HS-5 (cell line): ENCODE results near the gene LRRC58.
A peak's percentile ranks its signal among the peaks of the same experiment; 100 is the strongest.
"Not testable (repeated sequence)": the region's sequence is repeated elsewhere in the genome, so short reads cannot be mapped to it uniquely, and the experiment has no call there.

Experiments used
- DNase-seq: peaks from one replicate; pipeline ENCODE4 v3.0.0-alpha.2; 2012; ENCODE audit warnings: low read depth

The LRRC58 gene

GRCh38 chr3:120348991-120349854 is at the start of gene LRRC58:
TSS of gene LRRC58 (minus strand) at chr3:120349354. CDS start at chr3:120349243, 111 bp downstream.
- DNase-seq = peak; percentile 66

GRCh38 chr3:120396469-120396868 is 47.3 kb upstream of the LRRC58 start:
- DNase-seq = no peak

- no peak for DNase-seq
Measured at GRCh38 chr3:120394347-120394746, 45.2 kb upstream of the LRRC58 start.

GRCh38 chr3:120393761-120394160 is 44.6 kb upstream of the LRRC58 start:
- no peak for DNase-seq

DNA sequence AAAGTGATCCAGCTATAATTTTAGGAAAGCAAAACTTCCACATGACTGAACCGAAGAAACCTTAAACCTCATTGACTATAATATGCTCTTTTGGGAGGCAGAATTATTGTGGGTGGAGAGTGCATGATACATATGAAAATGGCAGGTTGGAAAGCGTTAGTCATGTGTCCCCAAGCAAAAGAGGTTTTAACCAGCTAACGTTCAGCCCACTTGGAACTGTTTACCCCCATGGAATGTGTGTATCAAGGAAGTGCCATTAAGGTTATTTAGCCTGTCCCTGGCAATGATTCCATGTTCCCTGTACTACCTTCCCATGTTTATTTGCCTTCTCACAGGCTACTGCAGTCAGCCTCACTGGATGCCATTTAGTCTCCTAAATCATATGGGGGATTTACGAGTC is 44.1 kb upstream of the LRRC58 start:
- DNase-seq = no peak

- DNase-seq = no peak
Measured at GRCh38 chr3:120382941-120383447, 33.8 kb upstream of the LRRC58 start.

DNA sequence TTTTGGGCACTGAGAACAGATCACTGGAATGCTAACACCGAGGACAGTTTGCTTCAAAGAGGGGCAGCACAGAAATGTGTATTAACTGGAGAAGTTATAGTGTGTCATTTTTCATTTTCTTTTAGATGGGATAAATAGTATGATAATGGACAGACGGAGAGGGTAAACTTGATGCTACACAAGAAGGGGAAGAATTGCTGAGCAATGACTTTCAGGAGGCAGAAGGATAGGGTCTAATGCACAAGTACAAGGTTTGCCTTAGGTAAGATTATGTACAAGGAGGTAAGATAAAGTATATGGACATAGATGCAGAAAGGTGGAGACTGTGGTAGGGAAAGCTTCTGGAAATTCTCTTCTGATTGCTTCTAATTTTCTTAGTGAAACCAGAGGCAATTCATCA is 32.3 kb upstream of the LRRC58 start:
- DNase-seq = no peak

- DNase-seq = not testable (repeated sequence)
Measured at GRCh38 chr3:120377948-120378347, 28.8 kb upstream of the LRRC58 start.

DNA sequence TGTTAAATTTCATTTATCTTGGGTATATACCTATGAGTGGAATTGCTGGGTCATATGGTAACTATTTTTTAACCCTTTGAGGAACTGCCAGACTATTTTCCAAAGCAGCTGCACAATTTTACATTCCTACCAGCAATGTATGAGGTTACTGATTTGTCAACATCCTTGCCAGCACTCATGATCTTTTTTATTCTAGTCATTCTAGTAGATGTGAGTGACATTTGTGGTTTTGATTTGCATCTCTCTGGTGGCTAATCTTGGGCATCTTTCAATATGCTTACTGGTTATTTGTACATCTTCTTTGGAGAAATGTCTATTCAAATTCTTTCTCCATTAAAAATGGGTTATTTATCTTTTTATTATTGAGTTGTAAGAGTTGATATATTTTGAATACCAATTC is 21.3 kb upstream of the LRRC58 start:
- no peak for DNase-seq

GRCh38 chr3:120369037-120369467 is 19.9 kb upstream of the LRRC58 start:
- no peak for DNase-seq

DNA sequence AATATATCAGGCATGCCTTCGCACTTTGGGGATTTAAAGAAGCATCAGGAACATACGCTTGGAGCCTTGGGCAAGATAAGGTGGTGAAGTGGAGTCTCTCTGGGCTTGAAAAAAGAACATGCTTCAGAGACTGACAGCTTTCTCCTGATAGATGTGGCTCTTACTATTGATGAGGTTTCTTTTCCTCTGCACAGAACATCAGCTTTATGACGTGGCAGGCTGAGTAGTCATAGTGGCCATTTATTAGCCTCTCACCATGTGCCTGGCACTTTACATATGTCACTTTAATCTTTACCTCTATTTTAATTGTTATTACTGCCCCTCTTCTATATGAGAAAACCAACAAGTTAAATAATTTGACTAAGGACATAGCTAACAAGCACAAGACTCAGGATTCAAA is 19.0 kb upstream of the LRRC58 start:
- no peak for DNase-seq

- DNase-seq = peak; percentile 8
Measured at GRCh38 chr3:120364821-120365220, 15.7 kb upstream of the LRRC58 start.

- DNase-seq = no peak
Measured at GRCh38 chr3:120364101-120364500, 14.9 kb upstream of the LRRC58 start.

- DNase-seq = no peak
Measured at GRCh38 chr3:120357807-120358206, 8.7 kb upstream of the LRRC58 start.

DNA sequence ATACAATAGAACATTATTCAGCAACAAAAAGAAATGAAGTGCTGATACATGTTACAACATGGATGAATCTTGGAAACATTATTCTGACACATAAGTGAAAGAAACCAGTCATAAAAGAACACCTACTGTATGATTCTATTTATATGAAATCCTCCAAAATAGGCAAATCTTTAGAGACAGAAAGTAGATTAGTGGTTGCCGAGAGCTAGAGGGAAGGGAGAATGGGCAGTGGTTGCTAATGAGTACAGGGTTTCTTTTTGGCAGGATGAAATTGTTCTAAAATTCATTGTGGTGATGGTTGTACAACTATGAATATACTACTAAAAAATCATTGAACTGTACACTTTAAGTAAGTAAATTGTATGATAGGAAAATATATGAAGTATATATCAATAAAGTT is 6.3 kb upstream of the LRRC58 start:
- no peak for DNase-seq

GRCh38 chr3:120353463-120353862 is 4.3 kb upstream of the LRRC58 start:
- no peak for DNase-seq

- DNase-seq = no peak
Measured at GRCh38 chr3:120352017-120352416, 2.9 kb upstream of the LRRC58 start.

GRCh38 chr3:120350401-120350941 is 1.3 kb upstream of the LRRC58 start:
- peak; percentile 48 for DNase-seq

- no peak for DNase-seq
Measured at GRCh38 chr3:120349855-120350125, 636 bp upstream of the LRRC58 start.

DNA sequence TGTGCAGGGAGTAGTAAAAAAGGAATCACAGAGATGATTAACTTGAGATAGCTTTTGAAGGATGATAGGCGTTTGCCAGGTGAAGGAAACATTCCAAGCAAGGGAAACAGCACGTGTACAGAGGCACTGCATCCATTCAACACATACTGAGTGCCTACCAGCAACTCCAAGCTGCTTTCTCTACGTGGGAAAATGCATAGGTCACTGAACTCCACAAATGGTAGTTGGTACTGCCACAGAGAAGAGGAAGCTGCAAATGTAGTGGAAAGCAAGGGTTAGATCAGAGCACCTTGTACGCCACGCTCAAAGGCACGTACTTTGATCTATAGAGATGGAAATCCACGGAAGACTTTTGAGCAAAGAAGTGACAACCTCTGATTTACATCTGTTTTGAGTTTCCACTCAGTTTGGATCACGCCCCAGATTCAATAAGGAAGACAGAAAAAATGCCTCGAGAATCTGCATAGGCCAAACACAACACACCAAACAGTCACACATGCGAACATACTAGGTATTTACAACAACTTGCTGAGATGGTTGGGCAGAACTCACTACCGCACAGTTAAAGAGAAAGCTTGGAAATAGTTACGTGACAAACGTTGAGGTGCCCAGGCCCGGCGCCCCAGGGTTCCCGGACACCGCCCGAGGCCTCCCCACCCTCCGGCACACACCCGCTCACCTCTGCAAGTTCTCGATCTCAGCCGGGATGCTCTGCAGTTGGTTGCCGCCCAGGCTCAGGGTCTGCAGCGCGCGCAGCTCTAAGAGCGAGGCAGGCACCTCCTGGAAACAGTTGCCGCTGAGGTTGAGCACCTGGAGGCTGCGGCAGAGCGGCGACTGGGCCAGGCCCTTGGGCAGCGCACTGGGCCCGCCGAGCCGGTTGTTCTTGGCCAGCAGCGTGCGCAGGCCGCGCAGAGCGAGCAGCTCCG is 826 bp downstream of the LRRC58 start:
- peak; percentile 6 for DNase-seq

DNA sequence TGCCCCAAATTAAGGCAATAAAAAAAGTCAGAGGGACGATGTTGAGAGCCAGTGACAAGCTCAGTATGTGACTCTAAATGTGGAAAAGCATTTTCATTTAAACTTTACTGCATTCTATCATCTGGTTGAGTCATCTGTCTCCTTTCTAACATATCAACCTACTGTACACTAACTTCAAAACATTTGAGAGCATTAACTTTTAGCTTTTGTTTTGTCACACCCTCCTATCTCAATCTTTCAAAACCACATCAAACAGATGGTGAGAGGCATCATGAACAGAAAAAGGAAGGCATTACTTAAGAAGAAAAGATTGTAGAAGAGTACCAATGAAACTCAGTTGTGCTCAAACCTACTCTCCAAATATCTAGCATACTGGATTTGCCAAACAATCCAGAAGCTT is 4.8 kb downstream of the LRRC58 start:
- DNase-seq = no peak

DNA sequence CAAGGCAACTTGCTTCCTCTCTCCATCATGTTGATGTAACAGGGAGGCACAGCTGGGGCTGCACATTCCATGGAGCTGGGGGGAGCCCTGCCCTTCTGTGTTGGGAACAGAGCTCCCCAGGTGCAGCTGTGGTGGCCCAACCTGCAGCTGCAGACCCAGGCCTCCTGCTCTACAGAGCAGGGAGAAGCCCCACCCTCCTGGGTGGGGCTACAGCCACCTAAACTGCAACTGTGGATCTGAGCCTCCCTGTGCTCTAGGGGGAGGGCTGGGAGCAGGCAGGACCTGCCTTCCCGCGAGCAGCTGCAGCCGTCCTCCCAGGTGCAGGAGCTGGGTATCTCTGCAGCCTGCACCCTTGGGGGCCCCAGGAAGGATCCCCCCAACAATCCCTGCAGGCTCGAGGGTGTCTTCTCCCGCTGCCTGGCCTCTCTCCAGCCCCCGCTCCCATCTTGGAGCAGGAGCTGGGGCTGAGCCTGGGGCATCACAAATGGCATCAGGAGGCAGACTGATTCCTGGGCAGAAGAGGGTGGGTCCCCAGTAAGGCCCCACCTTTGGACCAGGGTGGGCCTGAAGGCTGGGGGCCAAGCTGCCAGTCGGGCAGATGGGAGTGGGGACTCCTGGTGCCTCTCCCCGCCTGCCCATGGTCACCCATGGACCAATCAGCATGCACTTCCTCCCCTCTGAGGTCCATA is 7.4 kb downstream of the LRRC58 start:
- no peak for DNase-seq
